ENCODE measurements around the gene CDC42BPB. TPM values are rescaled to one million over a fixed set of nuclear protein-coding genes. Genes with fewer than 3 reads are reported as not detected.

The CDC42BPB gene
- total and polyA plus RNA-seq, 2 of the 4 experiments (the other 2 are of a cell fraction) = 49.1 to 81.4 TPM

- H2BK20ac ChIP-seq (ENCODE audit: low read depth, low read length) = no peak overlapping the region; the same call in 1 of the 2 replicates
- intact Hi-C loops (cut with micrococcal nuclease) = loop anchor here (1.0 kb wide), 2 partner anchors 80 to 188 kb away; no protein-coding TSS in a partner anchor
- no peak overlapping the region for H3K14ac ChIP-seq (replicated peaks; ENCODE audit: low read depth, low read length)
- POLR2A ChIA-PET (ENCODE audit: unreplicated experiment) = no interaction called here
- H3K9me3 ChIP-seq (ENCODE audit: control insufficient read depth, insufficient read depth, low read length) = no peaks in the 10 kb centered on the region
- peaks cover 15% of the 10 kb centered on the region for H3K4me1 ChIP-seq (ENCODE audit: control insufficient read depth, insufficient read depth, low read length)
- no peaks in the 10 kb centered on the region for H3K36me3 ChIP-seq (ENCODE audit: control insufficient read depth, insufficient read depth, low read length)
- 8% methylated on average over 29 of the region's 59 CpGs; no CpG with 5 or more reads in 1 of the 2 experiments for WGBS, 2 experiments (ENCODE audit: extremely low coverage in 2 of 2, insufficient read length in 1 of 2)
- peak overlapping the region; percentile 43; the same call in 1 of the 2 replicates for H4K91ac ChIP-seq (ENCODE audit: insufficient read depth, low read depth, low read length)
- H2AK5ac ChIP-seq (ENCODE audit: low read depth, low read length) = peak overlapping the region; percentile 83
- CTCF ChIA-PET = interaction anchor here (0.5 to 3.3 kb wide), 20 partner anchors 9 to 187 kb away, joined by 3 to 23 read pairs (median 5); no protein-coding TSS in a partner anchor
- H3K4ac ChIP-seq (ENCODE audit: low read depth, low read length) = peak overlapping the region; percentile 8; the same call in 1 of the 2 replicates
- H3K27me3 ChIP-seq (ENCODE audit: control insufficient read depth, insufficient read depth, low read length) = peaks cover 43% of the 10 kb centered on the region
- no peak overlapping the region for H3K9ac ChIP-seq (ENCODE audit: low read depth, low read length)
- H3K4me2 ChIP-seq (ENCODE audit: low read depth, low read length) = no peak overlapping the region; the same call in 1 of the 2 replicates
- peak overlapping the region; percentile 6; the same call in 1 of the 3 replicates for H2BK15ac ChIP-seq (ENCODE audit: low read depth, low read length)
- no peak overlapping the region for H4K8ac ChIP-seq (ENCODE audit: low read depth in 2 of 2, low read length in 2 of 2)
- no TSS peak for BruUV-seq (replicated peaks)
- peak overlapping the region; percentile 77 for H2AK9ac ChIP-seq (replicated peaks; ENCODE audit: low read depth, low read length, poor library complexity)
- no peak overlapping the region for H3K23ac ChIP-seq (ENCODE audit: low read depth, low read length)
- no peak overlapping the region for H3K56ac ChIP-seq (ENCODE audit: extremely low read depth, insufficient read depth, low read length)
- dilution Hi-C loops (cut with HindIII; ENCODE audit: low sequenced_read_pairs, unreplicated experiment) = no loop called here
- H3K4me3 ChIP-seq (ENCODE audit: insufficient read depth, low read depth, low read length) = no peak overlapping the region
- H3K27ac ChIP-seq (ENCODE audit: insufficient read depth, low read length) = no peak overlapping the region
- H4K20me1 ChIP-seq (ENCODE audit: insufficient read depth, low read length) = no peaks in the 10 kb centered on the region; the same call in 1 of the 2 replicates
- peaks cover 8% of the 10 kb centered on the region; the same call in 1 of the 2 replicates for H3K9me1 ChIP-seq (ENCODE audit: insufficient read depth, low read length)
- peak overlapping the region; percentile 46 for H2AFZ ChIP-seq (replicated peaks; ENCODE audit: low read length, poor library complexity)
- ATAC-seq (ENCODE audit: low read depth) = peak; percentile 58
- H4K5ac ChIP-seq (ENCODE audit: low read depth, low read length) = no peak overlapping the region
- H3K18ac ChIP-seq (ENCODE audit: low read depth, low read length) = no peak overlapping the region
- H2BK120ac ChIP-seq (ENCODE audit: low read depth, low read length) = peak overlapping the region; percentile 16
- H2BK5ac ChIP-seq (ENCODE audit: low read depth, low read length, poor library complexity, severe bottlenecking) = no peak overlapping the region
- in situ Hi-C loops (cut with MboI; ENCODE audit: low sequenced_read_pairs) = no loop called here
- no peaks in the 10 kb centered on the region for H3K79me1 ChIP-seq (ENCODE audit: low read depth in 1 of 2, low read length in 2 of 2)
- DNase-seq = peak; percentile 50
- no peak for TF ChIP-seq FOS (IDR thresholded peaks at IDR 0.05; ENCODE audit: low read depth, low read length)
- TF ChIP-seq SMC3 (IDR thresholded peaks at IDR 0.05; ENCODE audit: low read depth, low read length) = peak; percentile 93
- TF ChIP-seq NFE2L2 (IDR thresholded peaks at IDR 0.05; ENCODE audit: low read depth, low read length) = no peak
- no peak for TF ChIP-seq MAFK (IDR thresholded peaks at IDR 0.05; ENCODE audit: low read depth, low read length)
- TF ChIP-seq, protein P1, sequence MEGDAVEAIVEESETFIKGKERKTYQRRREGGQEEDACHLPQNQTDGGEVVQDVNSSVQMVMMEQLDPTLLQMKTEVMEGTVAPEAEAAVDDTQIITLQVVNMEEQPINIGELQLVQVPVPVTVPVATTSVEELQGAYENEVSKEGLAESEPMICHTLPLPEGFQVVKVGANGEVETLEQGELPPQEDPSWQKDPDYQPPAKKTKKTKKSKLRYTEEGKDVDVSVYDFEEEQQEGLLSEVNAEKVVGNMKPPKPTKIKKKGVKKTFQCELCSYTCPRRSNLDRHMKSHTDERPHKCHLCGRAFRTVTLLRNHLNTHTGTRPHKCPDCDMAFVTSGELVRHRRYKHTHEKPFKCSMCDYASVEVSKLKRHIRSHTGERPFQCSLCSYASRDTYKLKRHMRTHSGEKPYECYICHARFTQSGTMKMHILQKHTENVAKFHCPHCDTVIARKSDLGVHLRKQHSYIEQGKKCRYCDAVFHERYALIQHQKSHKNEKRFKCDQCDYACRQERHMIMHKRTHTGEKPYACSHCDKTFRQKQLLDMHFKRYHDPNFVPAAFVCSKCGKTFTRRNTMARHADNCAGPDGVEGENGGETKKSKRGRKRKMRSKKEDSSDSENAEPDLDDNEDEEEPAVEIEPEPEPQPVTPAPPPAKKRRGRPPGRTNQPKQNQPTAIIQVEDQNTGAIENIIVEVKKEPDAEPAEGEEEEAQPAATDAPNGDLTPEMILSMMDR (conservative IDR thresholded peaks at IDR 0.05; ENCODE audit: low read depth, low read length) = peak; percentile 88
- no peak for TF ChIP-seq POLR2A (IDR thresholded peaks at IDR 0.05; ENCODE audit: low read depth, low read length)
- TF ChIP-seq, protein P2, sequence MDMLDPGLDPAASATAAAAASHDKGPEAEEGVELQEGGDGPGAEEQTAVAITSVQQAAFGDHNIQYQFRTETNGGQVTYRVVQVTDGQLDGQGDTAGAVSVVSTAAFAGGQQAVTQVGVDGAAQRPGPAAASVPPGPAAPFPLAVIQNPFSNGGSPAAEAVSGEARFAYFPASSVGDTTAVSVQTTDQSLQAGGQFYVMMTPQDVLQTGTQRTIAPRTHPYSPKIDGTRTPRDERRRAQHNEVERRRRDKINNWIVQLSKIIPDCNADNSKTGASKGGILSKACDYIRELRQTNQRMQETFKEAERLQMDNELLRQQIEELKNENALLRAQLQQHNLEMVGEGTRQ (IDR thresholded peaks at IDR 0.05; ENCODE audit: low read depth, low read length) = no peak
- TF ChIP-seq RCOR1 (IDR thresholded peaks at IDR 0.05; ENCODE audit: insufficient replicate concordance, low read length) = no peak
- no peak for TF ChIP-seq CHD1 (IDR thresholded peaks at IDR 0.05; ENCODE audit: low read depth, low read length)
- TF ChIP-seq BHLHE40 (IDR thresholded peaks at IDR 0.05; ENCODE audit: low read depth, low read length) = no peak
- TF ChIP-seq RAD21 (IDR thresholded peaks at IDR 0.05; ENCODE audit: low read length) = peak; percentile 92
- TF ChIP-seq, protein P3, sequence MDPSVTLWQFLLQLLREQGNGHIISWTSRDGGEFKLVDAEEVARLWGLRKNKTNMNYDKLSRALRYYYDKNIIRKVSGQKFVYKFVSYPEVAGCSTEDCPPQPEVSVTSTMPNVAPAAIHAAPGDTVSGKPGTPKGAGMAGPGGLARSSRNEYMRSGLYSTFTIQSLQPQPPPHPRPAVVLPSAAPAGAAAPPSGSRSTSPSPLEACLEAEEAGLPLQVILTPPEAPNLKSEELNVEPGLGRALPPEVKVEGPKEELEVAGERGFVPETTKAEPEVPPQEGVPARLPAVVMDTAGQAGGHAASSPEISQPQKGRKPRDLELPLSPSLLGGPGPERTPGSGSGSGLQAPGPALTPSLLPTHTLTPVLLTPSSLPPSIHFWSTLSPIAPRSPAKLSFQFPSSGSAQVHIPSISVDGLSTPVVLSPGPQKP (IDR thresholded peaks at IDR 0.05; ENCODE audit: borderline replicate concordance, low read depth, low read length) = no peak
- no peak for TF ChIP-seq CEBPB (IDR thresholded peaks at IDR 0.05; ENCODE audit: low read depth, low read length)
- TF ChIP-seq RFX5 (IDR thresholded peaks at IDR 0.05; ENCODE audit: low read depth, low read length) = no peak
Observed at GRCh38 chr14:103104654-103105452, 47.5 kb upstream of the CDC42BPB start.
